Smooth muscle cell (in vitro differentiated cells): ENCODE measurements around the gene ACOXL. TPM values are rescaled to one million over a fixed set of nuclear protein-coding genes. Genes with fewer than 3 reads are reported as not detected.

ENCODE experiments used
- DNase-seq: peaks from one replicate; lab custom pipeline; 2025; ENCODE audit not compliant: unreplicated experiment; lab: John Stamatoyannopoulos, UW
- H2AFZ ChIP-seq: fragments of 200-600 bp; sonication (generic); 2 replicates; pipeline ENCODE4 v1.6.0; 2016; ENCODE audit warnings: antibody characterized with exemption, low read depth, mild to moderate bottlenecking
- H3F3A ChIP-seq: fragments of 200-600 bp; sonication (generic); 2 replicates; pipeline ENCODE4 v1.6.0; 2017; ENCODE audit warnings: antibody characterized with exemption, low read depth
- H3K27ac ChIP-seq: fragments of 200-600 bp; sonication (generic); 2 replicates; pipeline ENCODE4 v1.5.1; 2016; ENCODE audit warnings: low read depth, mild to moderate bottlenecking
- H3K27me3 ChIP-seq: fragments of 200-600 bp; sonication (generic); 2 replicates; pipeline ENCODE4 v1.6.1; 2016; ENCODE audit warnings: low read depth, mild to moderate bottlenecking
- H3K36me3 ChIP-seq: fragments of 200-600 bp; sonication (generic); 2 replicates; pipeline ENCODE4 v1.5.1; 2016; ENCODE audit warnings: low read depth
- H3K4me1 ChIP-seq: fragments of 200-600 bp; sonication (generic); 2 replicates; pipeline ENCODE4 v1.5.1; 2016; ENCODE audit warnings: low read depth
- H3K4me2 ChIP-seq: fragments of 200-600 bp; sonication (generic); 2 replicates; pipeline ENCODE4 v1.6.0; 2016; ENCODE audit warnings: mild to moderate bottlenecking
- H3K4me3 ChIP-seq: fragments of 200-600 bp; sonication (generic); 2 replicates; pipeline ENCODE4 v1.5.1; 2016; ENCODE audit warnings: mild to moderate bottlenecking
- H3K79me2 ChIP-seq: fragments of 200-600 bp; sonication (generic); 2 replicates; pipeline ENCODE4 v1.6.0; 2016; ENCODE audit warnings: low read depth, mild to moderate bottlenecking
- H3K9ac ChIP-seq: fragments of 200-600 bp; sonication (generic); 2 replicates; pipeline ENCODE4 v1.6.0; 2016; ENCODE audit warnings: low read depth
- H3K9me3 ChIP-seq: fragments of 200-600 bp; sonication (generic); replicated peaks from 2 replicates; pipeline ENCODE4 v1.5.1; 2016; ENCODE audit warnings: low read depth
- H4K20me1 ChIP-seq: fragments of 200-600 bp; sonication (generic); 2 replicates; pipeline ENCODE4 v1.6.0; 2016; ENCODE audit warnings: low read depth
- CTCF ChIP-seq: fragments of 200-600 bp; sonication (generic); IDR thresholded peaks from 2 replicates; pipeline ENCODE4 v1.5.1; 2017; ENCODE audit warnings: borderline replicate concordance, mild to moderate bottlenecking, antibody characterized with exemption; ENCODE audit not compliant: insufficient read depth, poor library complexity, severe bottlenecking
- WGBS: methylation state at CpG from one replicate; pipeline ENCODE4 v1.1.7; 2016; ENCODE audit warnings: low lambda C conversion rate; 5-methylcytosine and 5-hydroxymethylcytosine counted together
- polyA plus RNA-seq: library from polyadenylated mRNA; unstranded; fragments of >200 nt; fragmentation: Nextera tagmentation; extraction: Ambion mirVana; gene quantifications from 2 replicates; pipeline ENCODE4 v1.2.1, GENCODE V29; 2016
- total RNA-seq: library from RNA; depleted of rRNA; stranded (reverse); fragments of >200 nt; gene quantifications from 2 replicates; pipeline ENCODE4 v1.2.3, GENCODE V29; 2014

The ACOXL gene
- total and polyA plus RNA-seq, 2 experiments from 2014 or later, result not detected

- no peak overlapping the region for H3K4me3 ChIP-seq
- no peak for TF ChIP-seq CTCF
- H2AFZ ChIP-seq, result no peak overlapping the region
- H3K79me2 ChIP-seq, result no peaks in the 10 kb centered on the region
- H3K9ac ChIP-seq, result no peak overlapping the region
- no peak overlapping the region for H3K27ac ChIP-seq
- H3K9me3 ChIP-seq, result no peaks in the 10 kb centered on the region
- no peak for DNase-seq
- H3K27me3 ChIP-seq, result peaks cover 4% of the 10 kb centered on the region
- H3F3A ChIP-seq, result no peaks in the 10 kb centered on the region
- 27% methylated on average over 3 of the region's 3 CpGs for WGBS
- H3K4me2 ChIP-seq, result no peak overlapping the region
- no peaks in the 10 kb centered on the region for H4K20me1 ChIP-seq
- no peaks in the 10 kb centered on the region for H3K36me3 ChIP-seq
- H3K4me1 ChIP-seq, result no peaks in the 10 kb centered on the region
Measured at GRCh38 chr2:110896226-110896625, 163.9 kb downstream of the ACOXL start.

- Histone ChIP-seq H3K27me3 (peaks cover 4% of the 10 kb centered on the region), H3K36me3 (no peaks in the 10 kb centered on the region), H3K9ac (no peak overlapping the region), H3F3A (no peaks in the 10 kb centered on the region), H3K4me1 (no peaks in the 10 kb centered on the region), H3K4me3 (no peak overlapping the region), H3K9me3 (no peaks in the 10 kb centered on the region), H2AFZ (no peak overlapping the region), H3K79me2 (no peaks in the 10 kb centered on the region), H4K20me1 (no peaks in the 10 kb centered on the region), H3K27ac (no peak overlapping the region), H3K4me2 (no peak overlapping the region)
- WGBS, result 0% methylated on average over 2 of the region's 2 CpGs
- no peak for TF ChIP-seq CTCF
- DNase-seq, result no peak
Measured at GRCh38 chr2:110897966-110898365, 165.6 kb downstream of the ACOXL start.

GRCh38 chr2:110900191-110900590, 167.8 kb downstream of the ACOXL start:
- no peaks in the 10 kb centered on the region for H3K36me3 ChIP-seq
- DNase-seq, result no peak
- H3K4me1 ChIP-seq, result no peaks in the 10 kb centered on the region
- H3K79me2 ChIP-seq, result no peaks in the 10 kb centered on the region
- no peak overlapping the region for H3K4me3 ChIP-seq
- H2AFZ ChIP-seq, result no peak overlapping the region
- no peaks in the 10 kb centered on the region for H3F3A ChIP-seq
- H3K9me3 ChIP-seq, result no peaks in the 10 kb centered on the region
- 72% methylated on average over 2 of the region's 2 CpGs for WGBS
- no peaks in the 10 kb centered on the region for H4K20me1 ChIP-seq
- no peak for TF ChIP-seq CTCF
- no peak overlapping the region for H3K9ac ChIP-seq
- no peak overlapping the region for H3K27ac ChIP-seq
- H3K27me3 ChIP-seq, result peaks cover 4% of the 10 kb centered on the region
- no peak overlapping the region for H3K4me2 ChIP-seq

- no peak for TF ChIP-seq CTCF
- no peaks in the 10 kb centered on the region for H4K20me1 ChIP-seq
- no peak overlapping the region for H3K9ac ChIP-seq
- H3F3A ChIP-seq, result no peaks in the 10 kb centered on the region
- H3K4me3 ChIP-seq, result no peak overlapping the region
- no peak overlapping the region for H3K27ac ChIP-seq
- H3K36me3 ChIP-seq, result no peaks in the 10 kb centered on the region
- no peaks in the 10 kb centered on the region for H3K4me1 ChIP-seq
- no peaks in the 10 kb centered on the region for H3K9me3 ChIP-seq
- H3K79me2 ChIP-seq, result no peaks in the 10 kb centered on the region
- peaks cover 11% of the 10 kb centered on the region for H3K27me3 ChIP-seq
- 85% methylated on average over 3 of the region's 3 CpGs for WGBS
- H3K4me2 ChIP-seq, result no peak overlapping the region
- no peak overlapping the region for H2AFZ ChIP-seq
- no peak for DNase-seq
Measured at GRCh38 chr2:110903548-110903947, 171.2 kb downstream of the ACOXL start.
